GM12878 (cell line): Measurements from ENCODE around the gene REM1. TPM values are rescaled to one million over a fixed set of nuclear protein-coding genes. Genes with fewer than 3 reads are reported as not detected.

Experiments
- BMI1 ChIP-seq: fragments of 450-650 bp; IDR thresholded peaks from 2 replicates; pipeline ENCODE4 v1.6.1; 2016; ENCODE audit warnings: mild to moderate bottlenecking, moderate library complexity, borderline replicate concordance
- CBX5 ChIP-seq: sonication (generic); IDR thresholded peaks from 2 replicates; pipeline ENCODE4 v1.6.1; 2016; ENCODE audit warnings: low read depth, moderate library complexity, mild to moderate bottlenecking, inconsistent platforms
- CHD2 ChIP-seq: IDR thresholded peaks from 2 replicates; pipeline ENCODE4 v1.6.1; 2011; ENCODE audit warnings: low read depth, low read length, improper control_type of control experiment, borderline replicate concordance
- IKZF1 ChIP-seq: fragments of 450-650 bp; conservative IDR thresholded peaks from 2 replicates; pipeline ENCODE4 v1.6.1; 2017; ENCODE audit warnings: antibody characterized with exemption, mild to moderate bottlenecking
- RAD21 ChIP-seq: IDR thresholded peaks from 2 replicates; pipeline ENCODE4 v1.6.1; 2011; ENCODE audit warnings: mild to moderate bottlenecking, low read depth, low read length, moderate library complexity; ENCODE audit not compliant: insufficient read depth
- ZNF24 ChIP-seq: fragments of 450-650 bp; IDR thresholded peaks from 2 replicates; pipeline ENCODE4 v1.6.1; 2017; ENCODE audit warnings: antibody characterized with exemption, mild to moderate bottlenecking
- polyA plus RNA-seq, 11 experiments: library from polyadenylated mRNA; depleted of rRNA in 4 of 11; unstranded in 6 of 11; stranded (reverse) in 5 of 11; fragments of >200 nt; fragmentation: Nextera tagmentation in 4 of 11; fragmentation: Illumina TruSeq in 1 of 11; extraction: Ambion mirVana in 4 of 11; extraction: Trizol in 1 of 11; gene quantifications; 1 replicate in 1 of 11; 2 replicates in 10 of 11; pipeline versions ENCODE4 v1.2.1 to v1.2.3, GENCODE V29; 2011 to 2016; ENCODE audit warnings: inconsistent platforms in 2 of 11, missing spikeins in 2 of 11, low read depth in 1 of 11
- total RNA-seq, 4 experiments: library from RNA; depleted of rRNA in 3 of 4; stranded (reverse); fragments of >200 nt in 3 of 4; fragmentation: Illumina TruSeq in 1 of 4; extraction: Trizol in 1 of 4; gene quantifications; 2 replicates each; pipeline versions ENCODE4 v1.2.1 to v1.2.3, GENCODE V29; 2013 to 2021
- TF ChIP-seq, protein P1 (sequence below): fragments of 150-350 bp; IDR thresholded peaks from 2 replicates; pipeline ENCODE4 v1.6.1; 2016; ENCODE audit warnings: low read depth, low read length
- TF ChIP-seq, protein P2 (sequence below): IDR thresholded peaks from 2 replicates; pipeline ENCODE4 v1.6.1; 2012; ENCODE audit warnings: improper control_type of control experiment, low read depth, low read length; ENCODE audit not compliant: insufficient replicate concordance
- TF ChIP-seq, protein P3 (sequence below): fragments of 450-650 bp; conservative IDR thresholded peaks from 2 replicates; pipeline ENCODE4 v1.6.1; 2017; ENCODE audit warnings: mild to moderate bottlenecking, moderate library complexity
- TF ChIP-seq, protein P4 (sequence below): fragments of 450-650 bp; IDR thresholded peaks from 2 replicates; pipeline ENCODE4 v1.6.1; 2017; ENCODE audit warnings: mild to moderate bottlenecking
- TF ChIP-seq, protein P5 (sequence below): IDR thresholded peaks from 2 replicates; pipeline ENCODE4 v1.6.1; 2011; ENCODE audit warnings: borderline replicate concordance, low read depth, mild to moderate bottlenecking, moderate library complexity, mixed read lengths, low read length; ENCODE audit not compliant: insufficient read depth; ENCODE audit errors: extremely low read length

The REM1 gene
- total and polyA plus RNA-seq, 10 of the 15 experiments (the other 5 are each of a cell fraction or from before 2014, with no cell fraction given), result not detected

DNA sequence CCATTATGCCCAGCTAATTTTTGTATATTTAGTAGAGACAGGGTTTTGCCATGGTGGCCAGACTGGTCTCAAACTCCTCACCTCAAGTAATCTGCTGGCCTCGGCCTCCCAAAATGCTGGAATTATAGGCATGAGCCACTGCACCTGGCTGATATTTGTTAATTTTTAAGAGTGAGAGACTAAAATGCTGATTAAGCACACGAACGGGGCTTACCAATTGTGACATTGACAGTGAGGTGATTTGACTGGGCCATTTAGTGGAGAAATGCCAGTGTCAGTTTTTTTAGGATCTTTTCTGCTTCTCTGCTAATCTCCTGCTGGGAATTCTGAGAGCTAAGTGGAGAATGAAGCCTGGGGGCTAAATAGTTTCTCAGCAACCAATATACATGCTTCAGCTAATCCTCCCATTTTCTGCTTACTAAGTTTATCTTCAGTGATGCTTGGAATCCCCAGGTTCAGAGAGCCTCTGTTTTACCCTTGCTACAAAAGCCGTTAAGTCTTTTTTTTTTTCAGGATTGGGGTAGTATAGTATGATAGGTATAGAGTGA, 44.4 kb upstream of the REM1 start (continued):
- TF ChIP-seq, protein P1, sequence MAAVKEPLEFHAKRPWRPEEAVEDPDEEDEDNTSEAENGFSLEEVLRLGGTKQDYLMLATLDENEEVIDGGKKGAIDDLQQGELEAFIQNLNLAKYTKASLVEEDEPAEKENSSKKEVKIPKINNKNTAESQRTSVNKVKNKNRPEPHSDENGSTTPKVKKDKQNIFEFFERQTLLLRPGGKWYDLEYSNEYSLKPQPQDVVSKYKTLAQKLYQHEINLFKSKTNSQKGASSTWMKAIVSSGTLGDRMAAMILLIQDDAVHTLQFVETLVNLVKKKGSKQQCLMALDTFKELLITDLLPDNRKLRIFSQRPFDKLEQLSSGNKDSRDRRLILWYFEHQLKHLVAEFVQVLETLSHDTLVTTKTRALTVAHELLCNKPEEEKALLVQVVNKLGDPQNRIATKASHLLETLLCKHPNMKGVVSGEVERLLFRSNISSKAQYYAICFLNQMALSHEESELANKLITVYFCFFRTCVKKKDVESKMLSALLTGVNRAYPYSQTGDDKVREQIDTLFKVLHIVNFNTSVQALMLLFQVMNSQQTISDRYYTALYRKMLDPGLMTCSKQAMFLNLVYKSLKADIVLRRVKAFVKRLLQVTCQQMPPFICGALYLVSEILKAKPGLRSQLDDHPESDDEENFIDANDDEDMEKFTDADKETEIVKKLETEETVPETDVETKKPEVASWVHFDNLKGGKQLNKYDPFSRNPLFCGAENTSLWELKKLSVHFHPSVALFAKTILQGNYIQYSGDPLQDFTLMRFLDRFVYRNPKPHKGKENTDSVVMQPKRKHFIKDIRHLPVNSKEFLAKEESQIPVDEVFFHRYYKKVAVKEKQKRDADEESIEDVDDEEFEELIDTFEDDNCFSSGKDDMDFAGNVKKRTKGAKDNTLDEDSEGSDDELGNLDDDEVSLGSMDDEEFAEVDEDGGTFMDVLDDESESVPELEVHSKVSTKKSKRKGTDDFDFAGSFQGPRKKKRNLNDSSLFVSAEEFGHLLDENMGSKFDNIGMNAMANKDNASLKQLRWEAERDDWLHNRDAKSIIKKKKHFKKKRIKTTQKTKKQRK, result no peak
- TF ChIP-seq CBX5, result no peak
- TF ChIP-seq, protein P2, sequence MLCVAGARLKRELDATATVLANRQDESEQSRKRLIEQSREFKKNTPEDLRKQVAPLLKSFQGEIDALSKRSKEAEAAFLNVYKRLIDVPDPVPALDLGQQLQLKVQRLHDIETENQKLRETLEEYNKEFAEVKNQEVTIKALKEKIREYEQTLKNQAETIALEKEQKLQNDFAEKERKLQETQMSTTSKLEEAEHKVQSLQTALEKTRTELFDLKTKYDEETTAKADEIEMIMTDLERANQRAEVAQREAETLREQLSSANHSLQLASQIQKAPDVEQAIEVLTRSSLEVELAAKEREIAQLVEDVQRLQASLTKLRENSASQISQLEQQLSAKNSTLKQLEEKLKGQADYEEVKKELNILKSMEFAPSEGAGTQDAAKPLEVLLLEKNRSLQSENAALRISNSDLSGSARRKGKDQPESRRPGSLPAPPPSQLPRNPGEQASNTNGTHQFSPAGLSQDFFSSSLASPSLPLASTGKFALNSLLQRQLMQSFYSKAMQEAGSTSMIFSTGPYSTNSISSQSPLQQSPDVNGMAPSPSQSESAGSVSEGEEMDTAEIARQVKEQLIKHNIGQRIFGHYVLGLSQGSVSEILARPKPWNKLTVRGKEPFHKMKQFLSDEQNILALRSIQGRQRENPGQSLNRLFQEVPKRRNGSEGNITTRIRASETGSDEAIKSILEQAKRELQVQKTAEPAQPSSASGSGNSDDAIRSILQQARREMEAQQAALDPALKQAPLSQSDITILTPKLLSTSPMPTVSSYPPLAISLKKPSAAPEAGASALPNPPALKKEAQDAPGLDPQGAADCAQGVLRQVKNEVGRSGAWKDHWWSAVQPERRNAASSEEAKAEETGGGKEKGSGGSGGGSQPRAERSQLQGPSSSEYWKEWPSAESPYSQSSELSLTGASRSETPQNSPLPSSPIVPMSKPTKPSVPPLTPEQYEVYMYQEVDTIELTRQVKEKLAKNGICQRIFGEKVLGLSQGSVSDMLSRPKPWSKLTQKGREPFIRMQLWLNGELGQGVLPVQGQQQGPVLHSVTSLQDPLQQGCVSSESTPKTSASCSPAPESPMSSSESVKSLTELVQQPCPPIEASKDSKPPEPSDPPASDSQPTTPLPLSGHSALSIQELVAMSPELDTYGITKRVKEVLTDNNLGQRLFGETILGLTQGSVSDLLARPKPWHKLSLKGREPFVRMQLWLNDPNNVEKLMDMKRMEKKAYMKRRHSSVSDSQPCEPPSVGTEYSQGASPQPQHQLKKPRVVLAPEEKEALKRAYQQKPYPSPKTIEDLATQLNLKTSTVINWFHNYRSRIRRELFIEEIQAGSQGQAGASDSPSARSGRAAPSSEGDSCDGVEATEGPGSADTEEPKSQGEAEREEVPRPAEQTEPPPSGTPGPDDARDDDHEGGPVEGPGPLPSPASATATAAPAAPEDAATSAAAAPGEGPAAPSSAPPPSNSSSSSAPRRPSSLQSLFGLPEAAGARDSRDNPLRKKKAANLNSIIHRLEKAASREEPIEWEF, result no peak
- TF ChIP-seq IKZF1, result no peak
- TF ChIP-seq RAD21, result no peak
- TF ChIP-seq, protein P3, sequence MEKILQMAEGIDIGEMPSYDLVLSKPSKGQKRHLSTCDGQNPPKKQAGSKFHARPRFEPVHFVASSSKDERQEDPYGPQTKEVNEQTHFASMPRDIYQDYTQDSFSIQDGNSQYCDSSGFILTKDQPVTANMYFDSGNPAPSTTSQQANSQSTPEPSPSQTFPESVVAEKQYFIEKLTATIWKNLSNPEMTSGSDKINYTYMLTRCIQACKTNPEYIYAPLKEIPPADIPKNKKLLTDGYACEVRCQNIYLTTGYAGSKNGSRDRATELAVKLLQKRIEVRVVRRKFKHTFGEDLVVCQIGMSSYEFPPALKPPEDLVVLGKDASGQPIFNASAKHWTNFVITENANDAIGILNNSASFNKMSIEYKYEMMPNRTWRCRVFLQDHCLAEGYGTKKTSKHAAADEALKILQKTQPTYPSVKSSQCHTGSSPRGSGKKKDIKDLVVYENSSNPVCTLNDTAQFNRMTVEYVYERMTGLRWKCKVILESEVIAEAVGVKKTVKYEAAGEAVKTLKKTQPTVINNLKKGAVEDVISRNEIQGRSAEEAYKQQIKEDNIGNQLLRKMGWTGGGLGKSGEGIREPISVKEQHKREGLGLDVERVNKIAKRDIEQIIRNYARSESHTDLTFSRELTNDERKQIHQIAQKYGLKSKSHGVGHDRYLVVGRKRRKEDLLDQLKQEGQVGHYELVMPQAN, result no peak
- TF ChIP-seq, protein P4, sequence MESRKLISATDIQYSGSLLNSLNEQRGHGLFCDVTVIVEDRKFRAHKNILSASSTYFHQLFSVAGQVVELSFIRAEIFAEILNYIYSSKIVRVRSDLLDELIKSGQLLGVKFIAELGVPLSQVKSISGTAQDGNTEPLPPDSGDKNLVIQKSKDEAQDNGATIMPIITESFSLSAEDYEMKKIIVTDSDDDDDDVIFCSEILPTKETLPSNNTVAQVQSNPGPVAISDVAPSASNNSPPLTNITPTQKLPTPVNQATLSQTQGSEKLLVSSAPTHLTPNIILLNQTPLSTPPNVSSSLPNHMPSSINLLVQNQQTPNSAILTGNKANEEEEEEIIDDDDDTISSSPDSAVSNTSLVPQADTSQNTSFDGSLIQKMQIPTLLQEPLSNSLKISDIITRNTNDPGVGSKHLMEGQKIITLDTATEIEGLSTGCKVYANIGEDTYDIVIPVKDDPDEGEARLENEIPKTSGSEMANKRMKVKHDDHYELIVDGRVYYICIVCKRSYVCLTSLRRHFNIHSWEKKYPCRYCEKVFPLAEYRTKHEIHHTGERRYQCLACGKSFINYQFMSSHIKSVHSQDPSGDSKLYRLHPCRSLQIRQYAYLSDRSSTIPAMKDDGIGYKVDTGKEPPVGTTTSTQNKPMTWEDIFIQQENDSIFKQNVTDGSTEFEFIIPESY, result no peak
- TF ChIP-seq BMI1, result no peak
- TF ChIP-seq, protein P5, sequence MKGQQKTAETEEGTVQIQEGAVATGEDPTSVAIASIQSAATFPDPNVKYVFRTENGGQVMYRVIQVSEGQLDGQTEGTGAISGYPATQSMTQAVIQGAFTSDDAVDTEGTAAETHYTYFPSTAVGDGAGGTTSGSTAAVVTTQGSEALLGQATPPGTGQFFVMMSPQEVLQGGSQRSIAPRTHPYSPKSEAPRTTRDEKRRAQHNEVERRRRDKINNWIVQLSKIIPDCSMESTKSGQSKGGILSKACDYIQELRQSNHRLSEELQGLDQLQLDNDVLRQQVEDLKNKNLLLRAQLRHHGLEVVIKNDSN, result no peak
- TF ChIP-seq CHD2, result no peak
- TF ChIP-seq ZNF24, result no peak
- TF ChIP-seq, all 136 proteins: peak for 0
